HEK293T (cell line): ENCODE results near the gene CHCHD3.

Experiments
- CTCF ChIA-PET: fragments of 350-600 bp; formaldehyde crosslinking; extraction: SDS; loops from one replicate; lab custom pipeline; 2021; ENCODE audit warnings: antibody characterized with exemption, inconsistent platforms; lab: Yijun Ruan, JAX
- POLR2A ChIA-PET: fragments of 350-600 bp; formaldehyde crosslinking; extraction: SDS; loops from one replicate; lab custom pipeline; 2020; ENCODE audit warnings: antibody characterized with exemption, inconsistent platforms; lab: Yijun Ruan, JAX
- DNase-seq: peaks from one replicate; pipeline ENCODE4 v3.0.0; 2012; ENCODE audit warnings: mixed read lengths; ENCODE audit errors: extremely low spot score
- ARNT ChIP-seq: fragments of 450-650 bp; IDR thresholded peaks from 2 replicates; pipeline ENCODE4 v1.6.1; 2017; ENCODE audit warnings: mild to moderate bottlenecking
- BHLHE40 ChIP-seq: fragments of 450-650 bp; IDR thresholded peaks from 2 replicates; pipeline ENCODE4 v1.6.1; 2016; ENCODE audit warnings: mild to moderate bottlenecking, moderate library complexity, borderline replicate concordance
- CTBP1 ChIP-seq: fragments of 450-650 bp; IDR thresholded peaks from 2 replicates; pipeline ENCODE4 v1.6.1; 2016; ENCODE audit warnings: borderline replicate concordance
- ELF4 ChIP-seq: fragments of 450-650 bp; IDR thresholded peaks from 2 replicates; pipeline ENCODE4 v1.6.1; 2017; ENCODE audit warnings: antibody characterized with exemption
- FOXA1 ChIP-seq: fragments of 450-650 bp; IDR thresholded peaks from 2 replicates; pipeline ENCODE4 v1.6.1; 2016; ENCODE audit warnings: mild to moderate bottlenecking
- FOXK2 ChIP-seq: fragments of 450-650 bp; IDR thresholded peaks from 2 replicates; pipeline ENCODE4 v1.6.1; 2016; ENCODE audit warnings: mild to moderate bottlenecking
- FOXM1 ChIP-seq: fragments of 450-650 bp; IDR thresholded peaks from 2 replicates; pipeline ENCODE4 v1.6.1; 2017; ENCODE audit warnings: mild to moderate bottlenecking, borderline replicate concordance
- HDGF ChIP-seq: fragments of 450-650 bp; IDR thresholded peaks from 2 replicates; pipeline ENCODE4 v1.6.1; 2017; ENCODE audit warnings: antibody characterized with exemption, borderline replicate concordance
- L3MBTL2 ChIP-seq: fragments of 450-650 bp; conservative IDR thresholded peaks from 2 replicates; pipeline ENCODE4 v1.6.1; 2016; ENCODE audit warnings: mild to moderate bottlenecking
- LEF1 ChIP-seq: fragments of 450-650 bp; IDR thresholded peaks from 2 replicates; pipeline ENCODE4 v1.6.1; 2017; ENCODE audit warnings: mild to moderate bottlenecking, borderline replicate concordance
- NFRKB ChIP-seq: fragments of 450-650 bp; IDR thresholded peaks from 2 replicates; pipeline ENCODE4 v1.6.1; 2016; ENCODE audit warnings: mild to moderate bottlenecking, moderate library complexity
- PKNOX1 ChIP-seq: fragments of 450-650 bp; IDR thresholded peaks from 2 replicates; pipeline ENCODE4 v1.6.1; 2016
- SP1 ChIP-seq: fragments of 450-650 bp; IDR thresholded peaks from 2 replicates; pipeline ENCODE4 v1.6.1; 2017
- SUZ12 ChIP-seq: fragments of 450-650 bp; IDR thresholded peaks from 2 replicates; pipeline ENCODE4 v1.6.1; 2016; ENCODE audit warnings: mild to moderate bottlenecking
- TARDBP ChIP-seq: fragments of 450-650 bp; IDR thresholded peaks from 2 replicates; pipeline ENCODE4 v1.6.1; 2016
- ZNF384 ChIP-seq: fragments of 450-650 bp; IDR thresholded peaks from 2 replicates; pipeline ENCODE4 v1.6.1; 2016

Gene CHCHD3

GRCh38 chr7:132791036-132791435 is 290.9 kb downstream of the CHCHD3 start:
- TF ChIP-seq ELF4 (no peak), PKNOX1 (no peak), FOXK2 (no peak), TARDBP (no peak), L3MBTL2 (no peak), HDGF (no peak), SUZ12 (no peak), ZNF384 (no peak), NFRKB (no peak), FOXM1 (no peak)
- no peak for DNase-seq
- CTCF ChIA-PET: interaction anchor here (0.6 kb wide), 1 partner anchor 81 kb away, joined by 3 read pairs; no protein-coding TSS in a partner anchor
- POLR2A ChIA-PET: no interaction called here

GRCh38 chr7:132790104-132790503 is 291.8 kb downstream of the CHCHD3 start:
- ChIA-PET CTCF (no interaction called here), POLR2A (no interaction called here)
- DNase-seq: no peak
- TF ChIP-seq ELF4 (no peak), CTBP1 (no peak), HDGF (no peak), SP1 (no peak), LEF1 (no peak), L3MBTL2 (no peak), NFRKB (no peak), PKNOX1 (no peak), FOXK2 (no peak), FOXM1 (no peak), FOXA1 (no peak), SUZ12 (no peak)

- CTCF ChIA-PET: no interaction called here
- POLR2A ChIA-PET: no interaction called here
- DNase-seq: no peak
- TF ChIP-seq ELF4 (no peak), L3MBTL2 (no peak), ARNT (no peak), LEF1 (no peak), FOXM1 (no peak), FOXK2 (no peak), TARDBP (no peak), PKNOX1 (no peak), SP1 (no peak), NFRKB (no peak), BHLHE40 (no peak), ZNF384 (no peak), CTBP1 (no peak), HDGF (no peak), SUZ12 (no peak), FOXA1 (no peak)
Measured at GRCh38 chr7:132789281-132789680, 292.6 kb downstream of the CHCHD3 start.

GRCh38 chr7:132785870-132786269 is 296.0 kb downstream of the CHCHD3 start:
- no peak for DNase-seq
- ChIA-PET POLR2A (no interaction called here), CTCF (no interaction called here)
- no peak for TF ChIP-seq FOXA1
- TF ChIP-seq SP1: no peak
- TF ChIP-seq FOXM1: no peak
- TF ChIP-seq LEF1: no peak
- no peak for TF ChIP-seq NFRKB
- TF ChIP-seq CTBP1: no peak
- TF ChIP-seq FOXK2: no peak
- no peak for TF ChIP-seq SUZ12
- no peak for TF ChIP-seq BHLHE40

GRCh38 chr7:132784406-132784805 is 297.5 kb downstream of the CHCHD3 start:
- ChIA-PET CTCF (no interaction called here), POLR2A (no interaction called here)
- TF ChIP-seq L3MBTL2 (no peak), ZNF384 (no peak), FOXM1 (no peak), SP1 (no peak), PKNOX1 (no peak), ELF4 (no peak)

GRCh38 chr7:132783824-132784223 is 298.1 kb downstream of the CHCHD3 start:
- no peak for DNase-seq
- ChIA-PET CTCF (no interaction called here), POLR2A (no interaction called here)

More at GRCh38 chr7:132784406-132784805, 297.5 kb downstream of the CHCHD3 start:
- no peak for DNase-seq

More at GRCh38 chr7:132783824-132784223, 298.1 kb downstream of the CHCHD3 start:
- no peak for TF ChIP-seq CTBP1
- TF ChIP-seq L3MBTL2: no peak
- TF ChIP-seq FOXM1: no peak
- TF ChIP-seq BHLHE40: no peak
- TF ChIP-seq TARDBP: no peak
- no peak for TF ChIP-seq LEF1
- no peak for TF ChIP-seq SP1
- no peak for TF ChIP-seq SUZ12
- TF ChIP-seq ARNT: no peak
- no peak for TF ChIP-seq ZNF384
- no peak for TF ChIP-seq ELF4
- TF ChIP-seq FOXK2: no peak
- no peak for TF ChIP-seq NFRKB
- TF ChIP-seq HDGF: no peak
- no peak for TF ChIP-seq PKNOX1
- no peak for TF ChIP-seq FOXA1
